ENCODE data around the gene SUMO4. TPM values are rescaled to one million over a fixed set of nuclear protein-coding genes. Genes with fewer than 3 reads are reported as not detected.

The SUMO4 gene
- total RNA-seq, 1 experiment from 2014 or later: 1.2 TPM

- TF ChIP-seq USF2 (CRISPR knock-in tag; IDR thresholded peaks at IDR 0.05): no peak
These were observed 39.6 kb downstream of the SUMO4 start (continued) for GRCh38 chr6:149439626-149440025.

- no peak for TF ChIP-seq SOX15 (CRISPR knock-in tag; IDR thresholded peaks at IDR 0.05)
- no peak for TF ChIP-seq RORB (CRISPR knock-in tag; IDR thresholded peaks at IDR 0.05)
- TF ChIP-seq PRDM15 (CRISPR knock-in tag; IDR thresholded peaks at IDR 0.05): no peak
- no peak for TF ChIP-seq EMX1 (CRISPR knock-in tag; IDR thresholded peaks at IDR 0.05)
- TF ChIP-seq ZNF232 (CRISPR knock-in tag; IDR thresholded peaks at IDR 0.05): no peak
- no peak for TF ChIP-seq SP1 (CRISPR knock-in tag; conservative IDR thresholded peaks at IDR 0.05)
- no peak for TF ChIP-seq ZNF423 (CRISPR knock-in tag; IDR thresholded peaks at IDR 0.05)
- no peak for TF ChIP-seq ZBTB43 (CRISPR knock-in tag; IDR thresholded peaks at IDR 0.05)
- no peak for TF ChIP-seq NR3C1 (CRISPR knock-in tag; conservative IDR thresholded peaks at IDR 0.05; ENCODE audit: low read depth)
- no peak for TF ChIP-seq ATF6 (CRISPR knock-in tag; IDR thresholded peaks at IDR 0.05)
- no peak for TF ChIP-seq PREB (CRISPR knock-in tag; IDR thresholded peaks at IDR 0.05; ENCODE audit: borderline replicate concordance)
- TF ChIP-seq ATF3 (CRISPR knock-in tag; conservative IDR thresholded peaks at IDR 0.05): no peak
- no peak for TF ChIP-seq CBFB (CRISPR knock-in tag; IDR thresholded peaks at IDR 0.05; ENCODE audit: low read depth)
- no peak for TF ChIP-seq MYBL2 (CRISPR knock-in tag; IDR thresholded peaks at IDR 0.05)
- no peak for TF ChIP-seq ZMAT4 (CRISPR knock-in tag; IDR thresholded peaks at IDR 0.05)
- TF ChIP-seq SMAD4 (CRISPR knock-in tag; IDR thresholded peaks at IDR 0.05): no peak
- POLR2A ChIA-PET: no interaction called here
- Mint-ChIP-seq H3K9me3 (peaks cover 3% of the 10 kb centered on the region; the same call in 1 of the 2 replicates), H3K36me3 (no peaks in the 10 kb centered on the region), H3K4me3 (no peak overlapping the region), H3K27ac (no peak overlapping the region), H3K27me3 (ENCODE audit: low read depth) (no peaks in the 10 kb centered on the region), H3K4me1 (peaks cover 3% of the 10 kb centered on the region; the same call in 1 of the 2 replicates)
- CTCF ChIA-PET: interaction anchor here (0.6 to 3.2 kb wide), 2 partner anchors 9 kb away, joined by 5 to 23 read pairs; no protein-coding TSS in a partner anchor
- DNase-seq (ENCODE audit: low spot score) (no peak), ATAC-seq (no peak)
These were observed 40.9 kb downstream of the SUMO4 start for GRCh38 chr6:149440735-149441671.
